Measurements from ENCODE around the gene GNAL.
A peak's percentile ranks its signal among the peaks of the same experiment; 100 is the strongest.

The GNAL gene

DNA sequence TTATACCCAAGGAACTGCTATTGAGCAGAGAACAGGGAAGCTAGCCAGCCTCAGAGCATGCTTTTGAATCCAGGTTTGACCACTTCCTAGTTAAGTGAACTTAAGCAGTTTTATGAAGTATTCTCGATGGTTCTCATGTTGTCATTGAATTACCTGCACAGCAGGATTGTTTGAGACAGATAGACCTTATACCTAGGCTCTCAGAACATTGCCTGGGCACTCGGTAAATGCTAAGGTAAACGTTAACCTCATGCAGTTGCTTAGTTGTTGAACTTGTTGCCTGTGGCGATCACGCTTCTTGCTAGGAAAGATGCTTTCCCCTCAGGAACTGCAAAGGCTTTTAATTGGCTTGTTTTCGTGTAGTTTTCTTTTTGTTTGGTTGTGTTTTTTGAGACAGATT lies 128.2 kb downstream of the GNAL start:
- no peak for DNase-seq

DNA sequence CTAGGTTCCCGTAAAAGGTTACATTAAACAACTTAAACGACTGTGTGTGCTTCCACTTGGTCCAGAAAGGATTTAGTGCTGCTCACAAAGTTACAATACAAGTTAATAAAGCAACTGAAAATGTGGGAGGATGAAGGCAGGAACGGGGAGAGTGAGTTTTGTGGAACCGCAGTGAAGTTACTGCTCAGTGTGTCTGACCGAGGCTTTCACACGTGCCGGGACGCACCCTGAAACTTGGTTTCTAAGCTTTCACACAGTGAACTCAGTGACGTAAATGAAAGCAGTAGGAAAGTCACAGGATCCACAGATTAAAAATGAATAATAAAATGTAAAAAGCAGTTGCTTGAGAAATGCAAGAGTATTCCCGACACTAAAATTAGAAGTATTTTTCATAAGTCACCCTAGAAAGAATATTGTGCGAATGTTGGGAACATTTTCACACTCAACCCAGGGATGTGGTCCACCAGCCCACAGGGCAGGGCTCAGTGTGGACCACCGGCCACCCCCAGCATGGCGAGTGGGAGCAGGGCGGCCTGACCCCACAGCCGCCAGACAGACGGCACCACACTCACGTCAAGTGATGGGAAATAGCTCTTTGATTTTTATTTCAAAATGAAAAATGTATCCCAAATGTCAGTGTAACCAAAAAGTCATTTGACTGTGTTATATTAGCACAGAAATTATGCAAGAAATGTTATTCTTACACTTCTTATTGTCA lies 129.6 kb downstream of the GNAL start:
- DNase-seq = no peak

DNA sequence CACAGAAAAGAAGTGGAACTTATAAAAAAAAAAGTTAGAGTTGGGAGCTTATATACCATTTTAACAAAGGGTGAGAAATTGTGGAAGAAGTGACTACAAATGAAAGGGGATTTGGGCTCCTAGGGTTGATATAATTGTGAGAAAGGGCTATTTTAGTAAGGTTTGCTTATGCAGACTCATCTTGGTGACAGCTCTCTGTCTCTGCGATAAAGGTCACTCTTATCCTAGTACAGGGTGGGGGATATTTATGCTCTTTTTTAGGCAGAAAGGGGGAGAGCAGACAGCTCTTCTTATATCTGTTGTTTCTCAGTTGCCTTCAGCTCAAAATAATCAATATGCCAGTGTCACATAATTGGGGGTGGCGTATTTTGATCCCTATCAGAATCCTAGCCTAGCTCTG lies 130.9 kb downstream of the GNAL start:
- no peak for DNase-seq

DNA sequence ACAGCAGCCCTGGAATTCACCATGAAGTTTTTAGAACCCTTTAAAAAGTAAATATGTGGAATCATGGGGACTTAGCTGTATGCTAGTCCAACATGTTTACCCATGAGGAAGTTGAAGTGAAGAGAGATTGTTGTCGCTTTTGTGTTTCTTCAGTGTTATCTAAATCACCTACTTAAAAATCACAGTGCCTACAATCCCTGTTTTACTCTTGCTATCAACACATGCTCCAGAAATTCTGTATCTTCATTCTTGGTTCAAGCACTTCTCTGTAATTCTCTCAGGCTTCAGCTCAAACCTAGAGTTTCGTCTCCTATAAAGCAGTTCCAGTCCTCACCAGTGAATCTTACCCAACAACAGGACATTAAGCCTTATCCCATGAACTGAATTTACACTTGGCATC lies 131.6 kb downstream of the GNAL start:
- DNase-seq = no peak

DNA sequence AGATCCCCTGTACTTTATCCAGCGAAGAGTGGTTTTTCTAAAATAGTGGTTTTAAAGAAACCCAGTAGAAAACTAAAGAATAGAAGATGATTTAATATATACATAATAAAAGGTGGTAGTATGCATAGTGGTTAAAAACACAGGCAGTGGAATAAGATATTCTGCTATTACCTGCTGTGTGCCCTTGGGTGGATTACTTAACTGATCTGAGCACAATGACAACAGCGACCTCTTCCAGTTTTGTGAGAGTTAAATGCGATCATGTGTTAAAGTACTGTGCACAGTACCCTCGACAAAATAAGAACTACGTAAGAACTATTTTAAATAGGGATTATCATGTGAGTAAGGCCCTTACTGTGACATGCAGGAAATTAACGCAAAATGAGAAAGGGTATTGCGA lies 132.1 kb downstream of the GNAL start:
- no peak for DNase-seq

DNA sequence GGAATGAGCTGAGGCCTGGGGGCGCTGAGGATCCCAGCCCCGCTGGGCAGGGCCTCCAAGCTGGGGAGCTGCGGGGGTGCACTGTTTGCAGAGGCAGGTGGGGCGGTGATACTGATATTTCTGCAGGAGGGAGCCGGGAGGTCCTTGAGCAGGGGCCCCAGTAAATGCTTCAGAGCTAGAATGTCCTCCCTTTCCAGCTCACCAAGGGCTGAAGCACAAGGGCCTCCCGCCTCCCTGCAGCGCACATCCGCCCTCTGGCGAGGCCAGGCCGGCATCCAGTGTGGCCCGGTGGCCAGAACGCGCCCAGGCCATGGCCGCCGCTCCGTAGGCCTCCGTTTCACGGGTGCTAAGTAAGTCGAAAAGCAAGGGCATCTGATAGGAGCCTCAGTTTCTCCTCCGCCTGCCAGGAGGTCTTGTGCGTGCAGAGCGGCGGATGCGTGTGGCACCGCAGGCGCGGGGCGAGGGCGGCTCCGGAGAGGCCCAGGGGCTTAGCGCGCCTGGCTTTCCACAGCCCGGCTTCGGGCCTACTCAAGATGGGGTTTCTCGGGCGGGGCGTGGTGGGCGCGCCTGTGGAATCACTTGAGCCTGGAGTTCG lies 132.7 kb downstream of the GNAL start:
- no peak for DNase-seq

DNA sequence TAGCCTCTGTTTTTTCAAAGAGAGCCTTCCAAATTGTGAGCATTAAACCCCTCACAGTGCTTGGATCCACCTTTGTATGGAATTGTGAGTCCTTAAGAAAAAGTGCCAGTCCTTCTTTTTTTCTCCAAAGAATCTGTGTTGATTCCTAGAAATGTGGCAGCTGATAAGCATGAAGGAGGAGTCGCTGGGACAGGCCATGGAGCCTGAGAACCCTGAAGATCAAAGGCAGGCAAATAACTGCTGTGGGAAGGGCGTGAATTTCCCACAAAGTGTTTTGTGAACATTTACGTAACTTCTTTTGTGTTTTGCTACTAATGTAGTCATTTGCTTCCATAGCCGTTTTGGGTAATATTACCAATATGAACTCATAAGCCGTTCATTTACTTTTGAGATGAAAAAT lies 134.5 kb downstream of the GNAL start:
- no peak for DNase-seq

DNA sequence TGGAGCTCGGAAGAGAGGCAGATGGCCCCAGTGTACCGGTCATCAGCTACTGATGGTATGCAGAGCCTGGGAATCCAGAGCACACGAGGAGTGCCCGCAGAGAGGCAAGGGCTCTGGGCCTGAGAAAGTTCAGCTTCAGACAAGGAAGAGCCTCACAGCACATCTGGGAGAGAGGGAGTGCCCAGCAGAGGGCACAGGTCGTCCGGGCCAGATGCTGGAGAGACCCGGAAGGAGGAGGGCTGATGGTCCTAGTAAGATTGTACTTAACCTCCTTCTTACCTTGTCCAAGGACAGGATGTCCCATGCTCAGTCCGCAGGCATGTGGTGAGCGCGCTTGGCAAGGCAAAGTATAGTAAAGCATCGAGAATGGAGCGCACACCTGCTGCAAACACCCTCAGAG lies 137.8 kb downstream of the GNAL start:
- DNase-seq = no peak

DNA sequence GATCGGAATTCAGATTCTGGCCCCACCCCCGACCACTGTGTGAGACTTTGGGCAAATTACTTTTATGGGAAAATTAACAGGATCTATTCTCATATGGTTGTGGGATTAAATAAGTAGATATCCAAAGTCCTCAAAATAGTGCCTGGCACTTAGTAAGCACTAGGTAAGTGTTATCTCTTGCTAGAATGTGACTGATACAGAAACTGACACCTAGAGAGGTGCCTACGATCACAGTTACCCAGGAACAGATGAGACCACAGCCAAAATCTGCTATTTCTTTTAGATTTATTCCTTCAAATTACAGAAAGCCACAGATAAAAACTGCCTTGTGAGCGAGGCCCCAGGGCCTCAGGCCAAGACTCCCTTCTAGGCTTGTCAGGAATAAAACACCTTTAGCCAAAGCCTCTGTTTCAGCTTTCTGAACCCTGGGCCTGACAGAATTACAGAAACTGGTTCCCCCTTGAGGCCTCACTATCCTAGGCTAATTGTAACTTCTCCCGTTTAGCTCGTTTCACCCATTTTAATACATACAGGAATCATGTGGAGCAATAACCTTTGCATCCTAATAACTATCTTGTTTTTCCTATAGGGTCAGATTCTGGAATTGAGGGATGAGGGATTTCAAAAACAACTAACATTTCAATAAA lies 139.8 kb downstream of the GNAL start:
- no peak for DNase-seq

DNA sequence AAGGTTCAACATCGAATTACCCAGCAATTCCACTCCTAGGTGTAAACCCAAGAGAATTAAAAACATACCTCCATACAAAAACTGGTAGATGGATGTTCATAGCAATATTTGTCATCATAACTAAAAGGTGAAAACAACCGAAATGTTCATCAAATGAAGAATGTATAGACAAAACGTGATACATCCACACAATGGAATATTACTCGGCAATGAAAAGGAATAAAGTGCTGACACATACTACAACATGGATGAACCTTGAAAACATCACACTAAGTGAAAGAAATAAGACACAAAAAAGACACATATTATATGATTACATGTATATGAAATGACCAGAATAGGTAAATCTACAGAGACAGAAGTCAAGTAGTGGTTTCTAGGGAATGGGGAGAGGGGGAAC lies 141.5 kb downstream of the GNAL start:
- DNase-seq = no peak

DNA sequence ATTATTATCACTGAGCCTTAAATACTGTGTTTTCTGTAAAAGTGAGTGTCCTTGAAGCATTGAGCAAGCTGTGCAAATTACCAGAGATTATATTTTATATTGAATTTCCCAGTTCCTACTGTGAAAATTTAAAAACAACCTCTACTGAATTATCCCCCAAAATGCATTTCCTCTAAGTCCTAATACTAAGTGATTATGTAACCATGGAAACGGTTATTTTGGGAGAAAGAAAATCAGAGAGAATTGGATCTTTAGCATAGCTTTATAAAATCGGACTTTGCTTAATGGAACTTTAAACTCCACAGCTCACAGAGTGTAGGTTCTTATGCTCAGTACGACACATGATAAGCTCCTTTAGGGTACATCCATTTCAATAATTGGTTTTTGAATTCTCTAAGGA lies 142.9 kb downstream of the GNAL start:
- DNase-seq = no peak

DNA sequence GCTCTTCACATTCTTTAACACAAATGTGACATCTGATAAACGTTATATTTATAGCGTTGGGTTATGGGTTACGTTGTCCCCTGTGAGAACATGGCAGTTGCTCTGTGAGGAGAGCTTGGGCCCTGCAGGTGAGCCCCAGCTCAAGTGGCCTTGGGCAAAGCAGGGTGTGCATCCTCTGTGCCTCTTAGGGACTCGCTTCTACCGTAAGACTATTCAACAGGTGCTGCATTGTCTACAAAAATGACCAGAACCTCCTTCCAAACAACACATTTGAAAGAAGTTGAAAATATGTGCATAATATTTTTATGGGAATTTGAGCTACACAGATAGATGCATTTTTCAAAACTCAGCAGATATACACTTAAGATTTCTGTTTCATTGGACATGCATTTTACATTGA lies 145.7 kb downstream of the GNAL start:
- DNase-seq = no peak

DNA sequence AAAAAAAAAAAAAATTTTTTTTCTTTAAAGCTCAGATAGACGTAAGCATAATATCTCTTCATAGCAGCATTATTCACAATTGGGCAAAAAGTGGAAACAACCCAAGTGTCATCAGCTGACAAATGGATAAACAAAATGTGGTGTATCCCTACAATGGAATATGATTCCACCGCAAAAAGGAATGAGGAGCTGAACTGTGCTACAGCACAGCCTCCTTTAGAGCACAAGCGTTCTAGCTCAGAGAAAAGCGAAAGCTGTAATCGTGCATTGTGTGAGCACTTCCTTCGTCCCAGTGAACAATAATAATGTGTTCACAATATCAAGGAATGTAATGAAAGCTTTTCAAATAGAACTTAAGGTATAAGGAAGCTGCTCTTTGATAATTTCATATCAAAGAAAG lies 150.5 kb downstream of the GNAL start:
- DNase-seq = no peak

DNA sequence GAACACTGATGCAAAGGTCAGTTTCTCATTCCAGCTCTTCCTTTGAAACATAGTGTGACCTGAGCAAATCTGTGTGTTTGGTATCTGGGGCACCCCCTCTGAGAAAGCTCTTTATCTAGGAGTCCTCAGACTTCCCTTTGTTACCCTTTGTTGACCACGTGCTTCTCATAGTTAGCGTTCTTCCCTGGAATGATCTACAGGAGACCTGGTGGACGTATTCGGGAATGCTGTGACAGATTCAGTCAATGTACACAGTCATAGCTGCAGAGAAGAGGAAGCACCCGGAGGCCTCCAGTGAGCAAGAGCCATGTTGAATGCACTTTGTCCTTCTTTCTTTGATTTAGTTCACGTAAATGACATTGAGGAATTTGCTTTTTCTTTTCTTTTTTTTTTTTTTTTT lies 151.4 kb downstream of the GNAL start:
- no peak for DNase-seq

DNA sequence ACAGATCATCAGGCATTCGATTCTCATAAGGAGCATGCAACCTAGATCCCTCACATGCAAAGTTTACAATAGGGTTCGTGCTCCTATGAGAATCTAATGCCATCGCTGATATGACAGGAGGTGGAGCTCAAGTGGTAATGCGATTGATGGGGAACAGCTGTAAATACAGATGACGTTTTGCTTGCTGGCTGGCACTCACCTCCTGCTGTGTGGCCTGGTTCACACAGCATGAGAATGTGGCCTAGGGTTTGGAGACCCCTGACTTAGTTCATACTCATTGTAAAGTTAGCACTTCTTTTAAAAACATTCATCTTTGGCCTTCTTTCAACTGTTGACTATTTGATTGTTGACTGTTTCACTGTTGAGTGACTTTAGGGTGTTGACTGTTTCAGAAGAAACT lies 153.5 kb downstream of the GNAL start:
- DNase-seq = no peak

DNA sequence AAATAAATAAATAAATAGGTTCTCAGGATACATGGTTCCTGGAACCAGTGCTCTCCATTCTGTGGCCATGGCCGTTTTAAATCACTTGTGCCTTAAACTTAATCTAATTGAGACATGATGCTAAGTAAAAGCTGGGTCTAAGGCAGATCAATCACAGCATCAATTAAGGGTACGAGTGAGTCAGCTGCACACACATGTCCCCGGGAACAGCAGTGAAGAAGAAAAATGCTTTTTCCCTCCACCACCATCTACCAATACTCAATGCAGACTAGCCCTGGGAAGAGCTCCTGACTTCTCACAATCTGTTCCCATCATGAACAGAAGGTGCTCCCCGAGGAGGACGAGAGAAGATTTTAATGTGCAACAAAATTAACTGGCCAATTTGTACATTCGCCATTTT lies 155.4 kb downstream of the GNAL start:
- no peak for DNase-seq

DNA sequence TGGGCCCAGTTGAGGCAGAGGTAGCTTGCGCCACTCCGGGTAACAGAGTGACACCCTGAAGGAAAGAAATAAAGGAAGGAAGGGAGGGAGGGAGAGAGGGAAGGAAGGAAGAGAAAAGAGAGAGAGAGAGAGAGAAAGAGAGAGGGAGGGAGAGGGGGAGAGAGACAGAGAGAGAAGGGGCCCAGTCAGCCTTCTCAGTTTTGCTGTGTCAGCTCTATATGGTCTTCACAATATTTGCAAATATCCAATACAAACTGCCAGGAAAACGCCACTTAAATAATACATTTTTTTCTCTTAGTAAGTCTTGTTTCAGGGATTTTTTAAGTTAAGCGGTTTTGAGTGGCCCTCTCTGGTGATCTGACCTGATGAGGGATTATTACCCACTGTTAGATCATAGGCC lies 156.6 kb downstream of the GNAL start:
- no peak for DNase-seq

DNA sequence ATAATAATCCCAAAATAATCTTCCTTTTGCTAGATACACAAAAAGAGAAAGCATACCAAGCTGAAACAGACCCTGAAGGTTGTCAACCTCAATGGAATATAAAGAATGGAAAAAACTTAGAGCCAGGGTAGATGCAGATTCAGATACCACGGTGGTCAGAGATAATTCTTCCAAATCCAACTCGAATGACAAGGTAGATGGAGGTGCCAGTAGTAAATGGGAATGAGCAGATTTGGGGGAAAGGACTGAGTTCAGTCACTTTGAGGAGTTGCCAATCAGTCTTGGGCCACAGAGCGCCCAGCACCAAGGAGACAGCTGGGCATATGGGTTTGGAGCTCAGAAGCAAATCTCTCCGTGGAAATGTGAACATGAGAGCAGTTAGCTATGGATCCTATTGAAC lies 158.7 kb downstream of the GNAL start:
- DNase-seq = no peak

DNA sequence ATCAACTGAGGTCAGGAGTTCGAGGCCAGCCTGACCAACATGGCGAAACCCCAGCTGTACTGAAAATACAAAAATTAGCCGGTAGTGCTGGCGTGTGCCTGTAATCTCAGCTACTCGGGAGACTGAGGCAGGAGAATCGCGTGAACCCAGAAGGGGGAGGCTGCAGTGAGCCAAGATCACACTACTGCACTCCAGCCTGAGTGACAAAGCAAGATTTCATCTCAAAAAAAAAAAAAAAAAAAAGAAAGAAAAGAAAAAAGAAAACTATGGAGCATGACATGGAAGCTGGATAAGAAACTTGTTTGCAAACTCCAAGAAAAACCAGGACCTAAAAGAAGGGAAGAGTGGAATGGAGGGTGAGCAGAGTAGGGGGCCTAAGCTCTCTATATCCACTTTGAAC lies 160.2 kb downstream of the GNAL start:
- DNase-seq = no peak

DNA sequence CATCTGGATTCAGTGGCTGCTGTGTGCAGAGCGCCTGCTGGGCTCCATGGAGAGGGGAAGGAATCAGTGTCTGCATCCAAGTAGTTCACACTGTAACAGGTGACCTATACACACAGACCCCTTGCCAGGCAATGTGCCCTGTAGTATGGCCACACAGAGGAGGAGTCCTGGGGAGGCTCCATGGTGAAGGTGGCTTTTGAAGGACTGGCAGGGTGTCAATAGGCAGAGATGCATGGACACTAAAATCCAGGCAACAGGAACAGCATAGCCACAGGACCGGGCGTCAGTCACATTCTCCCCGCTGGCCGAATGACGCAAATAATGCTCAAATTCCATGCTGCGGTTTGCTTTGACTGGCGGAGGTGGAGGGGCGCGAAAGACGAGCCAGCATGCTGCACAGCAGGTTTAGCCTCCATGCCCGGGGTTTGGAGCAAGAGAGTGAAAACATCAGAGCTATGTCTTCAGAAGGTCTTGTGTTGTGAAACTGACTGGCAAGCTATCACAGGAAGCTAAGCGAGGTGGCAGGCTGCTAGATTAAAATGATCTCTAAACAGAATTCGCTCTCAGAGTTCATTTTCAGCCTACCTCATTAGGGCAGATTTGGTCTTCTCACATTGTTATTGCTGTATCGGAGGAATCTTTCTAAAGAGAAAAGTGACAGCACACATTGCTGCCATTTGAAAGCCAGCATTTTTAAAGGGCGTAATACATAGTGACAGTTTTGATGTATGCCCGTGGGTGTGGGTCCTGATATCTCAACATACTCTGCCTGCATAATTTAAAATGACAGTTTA lies 161.0 kb downstream of the GNAL start:
- DNase-seq = no peak

DNA sequence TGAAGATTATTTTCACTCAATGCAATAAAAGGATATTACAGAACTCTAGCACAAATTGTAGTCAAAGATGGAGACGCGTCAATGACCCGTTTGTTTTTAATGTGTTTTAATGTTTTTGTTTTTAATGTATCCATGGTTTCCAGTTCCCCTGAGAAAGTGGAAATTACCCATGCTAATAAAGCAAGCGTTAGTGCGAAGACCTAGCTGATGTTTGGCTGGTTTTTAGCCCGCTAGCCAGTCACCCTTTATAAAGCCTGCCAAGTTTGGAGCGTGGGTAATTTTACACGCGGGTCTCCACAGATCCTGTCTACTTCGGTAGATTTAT lies 161.7 kb downstream of the GNAL start:
- peak; percentile 23 for DNase-seq

DNA sequence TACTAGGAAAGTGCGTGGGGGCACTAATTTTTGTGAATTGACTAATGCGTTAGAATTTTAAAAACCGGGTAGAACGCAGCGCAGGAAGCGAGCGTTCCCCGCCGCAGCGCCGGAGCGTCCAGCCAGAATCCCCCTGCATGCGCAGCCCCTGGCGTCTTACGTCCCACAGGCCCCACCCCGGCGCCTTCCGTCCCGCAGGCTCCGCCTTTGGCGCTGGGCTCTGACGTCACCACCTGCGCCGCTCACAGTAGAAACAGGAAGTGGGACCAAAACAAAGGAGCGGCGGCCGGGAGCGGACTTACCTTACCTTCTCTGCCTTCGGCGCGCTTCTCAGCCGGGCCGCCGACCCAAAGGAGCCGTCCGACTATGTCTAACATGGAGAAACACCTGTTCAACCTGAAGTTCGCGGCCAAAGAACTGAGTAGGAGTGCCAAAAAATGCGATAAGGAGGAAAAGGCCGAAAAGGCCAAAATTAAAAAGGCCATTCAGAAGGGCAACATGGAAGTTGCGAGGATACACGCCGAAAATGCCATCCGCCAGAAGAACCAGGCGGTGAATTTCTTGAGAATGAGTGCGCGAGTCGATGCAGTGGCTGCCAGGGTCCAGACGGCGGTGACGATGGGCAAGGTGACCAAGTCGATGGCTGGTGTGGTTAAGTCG lies 162.2 kb downstream of the GNAL start, which contains the start of gene CHMP1B:
Gene CHMP1B (plus strand): TSS at position 268 of the 660 bp plus-strand sequence. CDS start 99 bp downstream, at position 367.
- peak; percentile 93 for DNase-seq

DNA sequence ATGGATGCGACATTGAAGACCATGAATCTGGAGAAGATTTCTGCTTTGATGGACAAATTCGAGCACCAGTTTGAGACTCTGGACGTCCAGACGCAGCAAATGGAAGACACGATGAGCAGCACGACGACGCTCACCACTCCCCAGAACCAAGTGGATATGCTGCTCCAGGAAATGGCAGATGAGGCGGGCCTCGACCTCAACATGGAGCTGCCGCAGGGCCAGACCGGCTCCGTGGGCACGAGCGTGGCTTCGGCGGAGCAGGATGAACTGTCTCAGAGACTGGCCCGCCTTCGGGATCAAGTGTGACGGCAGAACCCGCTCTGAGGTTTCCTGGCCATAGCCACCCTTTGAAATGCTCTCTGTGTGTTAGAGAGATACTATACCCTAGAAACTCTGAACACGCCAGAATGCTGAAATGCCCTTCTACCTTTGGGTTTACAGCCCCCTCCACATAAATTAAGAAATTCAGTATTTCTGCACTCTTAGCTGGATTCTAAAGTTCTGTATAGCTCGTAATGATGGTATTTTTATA lies 162.8 kb downstream of the GNAL start:
- DNase-seq = no peak
